HepG2 (cell line): ENCODE measurements around the gene TPGS1. TPM values are rescaled to one million over a fixed set of nuclear protein-coding genes. Genes with fewer than 3 reads are reported as not detected.

Experiments used
- CREB1 ChIP-seq, 2 experiments: fragments of 450-650 bp in 1 of 2; IDR thresholded peaks; 2 replicates each; pipeline ENCODE4 v1.6.1; 2016 to 2017; ENCODE audit warnings: control low read depth in 1 of 2, mild to moderate bottlenecking in 1 of 2, missing compliant biosample characterization in 1 of 2, missing genetic modification characterization in 1 of 2
- ETV5 ChIP-seq: IDR thresholded peaks from 2 replicates; pipeline ENCODE4 v1.6.1; 2018; ENCODE audit warnings: missing biosample characterization, missing genetic modification reagents, inconsistent platforms, borderline replicate concordance
- HINFP ChIP-seq: sonication (generic); formaldehyde crosslinking; IDR thresholded peaks from 2 replicates; pipeline ENCODE4 v1.4.0; 2020; ENCODE audit warnings: low read depth, mild to moderate bottlenecking, missing genetic modification reagents
- KLF16 ChIP-seq, 2 experiments: sonication (generic) in 1 of 2; formaldehyde crosslinking in 1 of 2; IDR thresholded peaks; 2 replicates each; pipeline versions ENCODE4 v1.6.1 to v1.8.0; 2016 to 2023; ENCODE audit warnings: missing genetic modification reagents in 2 of 2, missing compliant biosample characterization in 1 of 2
- NCOA5 ChIP-seq: sonication (generic); formaldehyde crosslinking; IDR thresholded peaks from 2 replicates; pipeline ENCODE4 v1.4.0; 2020; ENCODE audit warnings: missing genetic modification reagents
- NFKB2 ChIP-seq: sonication (generic); formaldehyde crosslinking; IDR thresholded peaks from 2 replicates; pipeline ENCODE4 v1.4.0; 2020; ENCODE audit warnings: missing genetic modification reagents, borderline replicate concordance
- PRMT3 ChIP-seq: sonication (generic); formaldehyde crosslinking; IDR thresholded peaks from 2 replicates; pipeline ENCODE4 v1.8.1; 2022; ENCODE audit warnings: low read depth, mild to moderate bottlenecking, moderate library complexity, missing genetic modification reagents, borderline replicate concordance
- PTBP1 ChIP-seq: fragments of 200-400 bp; formaldehyde crosslinking; IDR thresholded peaks from 2 replicates; pipeline ENCODE4 v1.6.1; 2018; ENCODE audit warnings: low read length, low read depth; ENCODE audit not compliant: poor library complexity, severe bottlenecking
- SALL1 ChIP-seq: sonication (generic); formaldehyde crosslinking; IDR thresholded peaks from 2 replicates; pipeline ENCODE4 v1.8.0; 2022; ENCODE audit warnings: mild to moderate bottlenecking, missing genetic modification reagents
- SNAPC5 ChIP-seq: sonication (generic); formaldehyde crosslinking; IDR thresholded peaks from 2 replicates; pipeline ENCODE4 v1.8.1; 2023; ENCODE audit warnings: mild to moderate bottlenecking, missing genetic modification reagents, borderline replicate concordance
- TARDBP ChIP-seq: sonication (generic); formaldehyde crosslinking; IDR thresholded peaks from 2 replicates; pipeline ENCODE4 v1.8.0; 2022; ENCODE audit warnings: mild to moderate bottlenecking, missing genetic modification reagents
- TCF12 ChIP-seq, 2 experiments: fragments of 450-650 bp in 1 of 2; sonication (generic) in 1 of 2; formaldehyde crosslinking in 1 of 2; IDR thresholded peaks; 2 replicates each; pipeline versions ENCODE4 v1.6.1 to v1.8.0; 2017 to 2022; ENCODE audit warnings: antibody characterized with exemption in 1 of 2, mild to moderate bottlenecking in 1 of 2, missing genetic modification reagents in 1 of 2, moderate library complexity in 1 of 2
- TFDP2 ChIP-seq: sonication (generic); formaldehyde crosslinking; IDR thresholded peaks from 2 replicates; pipeline ENCODE4 v1.4.0; 2020; ENCODE audit warnings: missing genetic modification reagents
- TOPORS ChIP-seq: sonication (generic); formaldehyde crosslinking; IDR thresholded peaks from 2 replicates; pipeline ENCODE4 v1.8.0; 2023; ENCODE audit warnings: mild to moderate bottlenecking, missing genetic modification reagents
- ZBTB49 ChIP-seq: sonication (generic); formaldehyde crosslinking; IDR thresholded peaks from 2 replicates; pipeline ENCODE4 v1.4.0; 2020; ENCODE audit warnings: missing genetic modification reagents, borderline replicate concordance
- ZBTB7A ChIP-seq: sonication (generic); formaldehyde crosslinking; IDR thresholded peaks from 2 replicates; pipeline ENCODE4 v1.8.0; 2022; ENCODE audit warnings: mild to moderate bottlenecking, missing genetic modification reagents
- ZBTB7B ChIP-seq: sonication (generic); formaldehyde crosslinking; IDR thresholded peaks from 2 replicates; pipeline ENCODE4 v1.4.0; 2020; ENCODE audit warnings: missing genetic modification reagents
- ZC3H13 ChIP-seq: sonication (generic); formaldehyde crosslinking; IDR thresholded peaks from 2 replicates; pipeline ENCODE4 v1.8.1; 2023; ENCODE audit warnings: mild to moderate bottlenecking, missing genetic modification reagents, moderate library complexity
- ZFP37 ChIP-seq: sonication (generic); formaldehyde crosslinking; IDR thresholded peaks from 2 replicates; pipeline ENCODE4 v1.4.0; 2020; ENCODE audit warnings: missing genetic modification reagents, borderline replicate concordance
- ZMAT3 ChIP-seq: sonication (generic); formaldehyde crosslinking; conservative IDR thresholded peaks from 2 replicates; pipeline ENCODE4 v1.7.0; 2021; ENCODE audit warnings: missing genetic modification reagents
- ZNF335 ChIP-seq: sonication (generic); formaldehyde crosslinking; IDR thresholded peaks from 2 replicates; pipeline ENCODE4 v1.4.0; 2020; ENCODE audit warnings: missing genetic modification reagents
- ZNF382 ChIP-seq: sonication (generic); formaldehyde crosslinking; IDR thresholded peaks from 2 replicates; pipeline ENCODE4 v1.5.0; 2020; ENCODE audit warnings: missing genetic modification reagents, mild to moderate bottlenecking, borderline replicate concordance
- ZNF557 ChIP-seq: sonication (generic); formaldehyde crosslinking; IDR thresholded peaks from 2 replicates; pipeline ENCODE4 v1.4.0; 2020; ENCODE audit warnings: missing genetic modification reagents
- ZNF777 ChIP-seq: sonication (generic); formaldehyde crosslinking; IDR thresholded peaks from 2 replicates; pipeline ENCODE4 v1.4.0; 2020; ENCODE audit warnings: missing genetic modification reagents
- polyA plus RNA-seq, 8 experiments: library from polyadenylated mRNA; depleted of rRNA in 3 of 8; stranded (reverse) in 7 of 8; unstranded in 1 of 8; fragments of >200 nt; fragmentation: Illumina TruSeq in 4 of 8; extraction: Trizol in 4 of 8; gene quantifications; 2 replicates each; pipeline versions ENCODE4 v1.2.1 to v1.2.3, GENCODE V29; 2011 to 2016; ENCODE audit warnings: low read depth in 4 of 8, missing spikeins in 1 of 8, mixed read lengths in 1 of 8; ENCODE audit not compliant: insufficient read depth in 1 of 8
- total RNA-seq, 5 experiments: library from RNA; depleted of rRNA; stranded (reverse); fragments of >200 nt; fragmentation: Illumina TruSeq; extraction: Trizol; gene quantifications; 2 replicates each; pipeline ENCODE4 v1.2.3, GENCODE V29; 2016; ENCODE audit warnings: low read depth in 1 of 5

TPGS1 gene
- total and polyA plus RNA-seq, 2 of the 13 experiments (the other 11 are each of a cell fraction or from before 2014, with no cell fraction given): 1.1 to 6.2 TPM

- TF ChIP-seq TCF12 (IDR thresholded peaks at IDR 0.05): no peak
- 0 out of 2 replicates have a peak, but pooled peaks have one; percentile 34 for TF ChIP-seq TCF12 (CRISPR knock-in tag; IDR thresholded peaks at IDR 0.05)
- peak; percentile 60; the same call in 1 of the 2 replicates for TF ChIP-seq TOPORS
- TF ChIP-seq ZMAT3 (CRISPR knock-in tag): no peak
- 0 out of 2 replicates have a peak, but pooled peaks have one; percentile 51 for TF ChIP-seq ZBTB7A (CRISPR knock-in tag)
- peak; percentile 62; the same call in 1 of the 2 replicates for TF ChIP-seq NFKB2 (CRISPR knock-in tag)
- TF ChIP-seq PRMT3: no peak
- TF ChIP-seq CREB1 (IDR thresholded peaks at IDR 0.05): peak; percentile 15; the same call in 1 of the 2 replicates
- TF ChIP-seq CREB1 (CRISPR knock-in tag; IDR thresholded peaks at IDR 0.05): no peak
- TF ChIP-seq TFDP2 (CRISPR knock-in tag): 0 out of 2 replicates have a peak, but pooled peaks have one; percentile 33
- TF ChIP-seq ZBTB7B (CRISPR knock-in tag): peak; percentile 84
- TF ChIP-seq ZNF335 (CRISPR knock-in tag): no peak
- no peak for TF ChIP-seq ZNF382 (CRISPR knock-in tag)
- no peak for TF ChIP-seq ZBTB49 (CRISPR knock-in tag)
- TF ChIP-seq SALL1 (CRISPR knock-in tag): peak; percentile 70
- peak; percentile 83 for TF ChIP-seq ZNF777 (CRISPR knock-in tag)
- peak; percentile 49; the same call in 1 of the 2 replicates for TF ChIP-seq TARDBP (CRISPR knock-in tag)
- 0 out of 2 replicates have a peak, but pooled peaks have one; percentile 65 for TF ChIP-seq SNAPC5 (CRISPR knock-in tag)
- 0 out of 2 replicates have a peak, but pooled peaks have one; percentile 16 for TF ChIP-seq ETV5
- TF ChIP-seq ZC3H13: peak; percentile 0; the same call in 1 of the 2 replicates
- no peak for TF ChIP-seq PTBP1
- TF ChIP-seq ZNF557: no peak
- no peak for TF ChIP-seq ZFP37 (CRISPR knock-in tag)
- 0 out of 2 replicates have a peak, but pooled peaks have one; percentile 32 for TF ChIP-seq HINFP
- 0 out of 4 replicates have a peak, but pooled peaks of 1 of the 2 experiments have one; percentile 55 for TF ChIP-seq KLF16 (CRISPR knock-in tag; IDR thresholded peaks at IDR 0.05)
- TF ChIP-seq NCOA5 (CRISPR knock-in tag): no peak
Observed at GRCh38 chr19:531009-531752, 23.9 kb downstream of the TPGS1 start (continued).
